GM19468 (cell line): ENCODE results near the gene WNT9A.
"Not testable (repeated sequence)": the region's sequence is repeated elsewhere in the genome, so short reads cannot be mapped to it uniquely, and the experiment has no call there.

Experiments
- ATAC-seq: cut with Tn5 transposase; IDR thresholded peaks from one replicate; pipeline ENCODE4 v1.9.1; 2021; ENCODE audit warnings: mild to moderate bottlenecking, moderate library complexity, moderate number of reproducible peaks; ENCODE audit not compliant: unreplicated experiment; ENCODE audit errors: extremely low read depth

WNT9A gene

GRCh38 chr1:227914801-227915563 is 32.8 kb downstream of the WNT9A start:
- ATAC-seq = no peak

GRCh38 chr1:227913764-227914721 is 33.7 kb downstream of the WNT9A start:
- ATAC-seq = no peak

DNA sequence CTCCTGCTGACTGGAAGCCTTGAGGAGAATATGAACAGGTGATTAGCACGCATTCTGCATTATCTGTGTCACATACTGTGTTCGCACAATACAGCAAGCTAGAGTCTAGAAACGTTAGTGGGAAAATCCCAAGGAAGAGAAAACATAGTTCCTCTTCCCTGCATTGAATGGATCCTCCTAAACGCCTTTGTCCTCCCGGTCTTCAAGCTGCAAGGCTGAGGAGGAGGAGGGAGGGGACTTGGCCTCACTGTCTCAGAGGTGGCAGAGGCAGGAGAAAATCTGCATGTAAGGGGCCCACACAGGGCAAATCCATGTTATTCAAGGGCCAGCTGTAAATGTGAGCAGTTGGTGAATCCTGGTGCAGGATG is 34.4 kb downstream of the WNT9A start:
- ATAC-seq = no peak

DNA sequence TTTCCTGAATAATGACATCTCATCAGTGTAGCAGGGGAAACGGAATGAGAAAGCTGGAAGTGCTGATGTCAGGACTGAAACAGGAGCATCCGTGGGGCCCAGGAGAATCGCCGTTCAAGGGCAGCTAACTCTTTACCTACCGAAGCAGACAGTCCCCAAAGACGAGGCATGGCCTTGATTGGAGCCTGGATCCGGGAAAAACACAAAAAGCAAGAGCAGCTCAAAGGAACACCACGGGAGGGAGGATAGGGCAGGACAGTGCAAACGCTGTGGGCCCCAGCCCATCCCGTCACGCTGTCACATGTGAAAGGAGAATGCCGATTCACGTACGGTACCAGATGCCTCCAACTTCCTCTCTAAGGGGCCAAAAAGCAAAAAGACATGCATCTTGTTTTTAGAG is 34.9 kb downstream of the WNT9A start:
- ATAC-seq = no peak

DNA sequence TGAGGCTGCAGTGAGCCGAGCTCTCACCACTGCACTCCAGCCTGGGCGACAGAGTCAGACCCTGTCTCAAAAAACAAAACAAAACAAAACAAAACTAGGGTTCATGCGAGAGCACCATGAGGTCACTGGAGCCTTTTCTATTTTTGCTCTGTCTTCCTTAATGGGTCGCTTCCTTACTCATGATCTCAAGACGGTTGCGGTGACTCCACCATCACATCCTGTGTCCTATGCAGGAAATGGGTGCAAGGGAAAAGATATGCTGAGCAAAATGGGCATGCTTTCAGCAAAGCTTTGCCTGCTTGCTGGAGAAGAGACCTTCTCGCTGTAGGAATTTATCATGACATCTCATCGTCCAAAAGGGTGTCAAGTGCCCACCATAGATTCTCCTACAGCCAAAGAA is 36.4 kb downstream of the WNT9A start:
- no peak for ATAC-seq

DNA sequence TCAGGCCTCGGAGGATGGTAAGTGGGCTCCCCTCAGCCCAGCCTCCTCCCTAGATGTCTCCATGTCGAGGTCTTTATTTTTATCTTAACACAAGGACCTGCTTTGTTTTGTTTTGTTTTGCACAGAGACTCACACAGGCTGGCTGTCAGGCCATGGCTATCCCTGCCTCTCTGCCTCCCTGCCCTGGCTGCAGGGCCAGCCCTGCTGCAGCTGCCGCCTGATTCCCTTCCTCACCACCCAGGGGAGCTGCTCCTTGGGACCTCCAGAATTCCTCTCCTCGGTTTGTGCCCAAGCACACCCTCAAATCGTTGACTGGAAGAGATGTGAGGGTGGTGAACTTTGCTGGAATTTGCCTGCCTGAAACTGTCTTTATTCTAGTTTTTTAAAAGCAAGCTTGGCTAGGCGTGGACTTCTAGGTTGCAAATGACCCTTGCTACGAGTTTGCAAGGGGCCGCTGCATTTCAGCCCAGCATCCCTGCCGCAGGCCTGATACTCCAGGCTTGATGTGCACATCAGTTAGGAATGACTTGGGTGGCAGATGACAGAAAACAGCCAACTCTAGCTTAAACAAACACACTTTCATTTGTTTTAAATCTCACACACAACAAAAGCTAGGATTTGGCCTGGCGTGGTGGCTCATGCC is 37.1 kb downstream of the WNT9A start:
- no peak for ATAC-seq

GRCh38 chr1:227909923-227910328 is 37.8 kb downstream of the WNT9A start:
- ATAC-seq = not testable (repeated sequence)

GRCh38 chr1:227909188-227909587 is 38.5 kb downstream of the WNT9A start:
- no peak for ATAC-seq

- ATAC-seq = no peak
Observed at GRCh38 chr1:227908359-227908758, 39.4 kb downstream of the WNT9A start.

GRCh38 chr1:227907439-227908015 is 40.2 kb downstream of the WNT9A start:
- ATAC-seq = no peak

- no peak for ATAC-seq
Observed at GRCh38 chr1:227906550-227907071, 41.1 kb downstream of the WNT9A start.

DNA sequence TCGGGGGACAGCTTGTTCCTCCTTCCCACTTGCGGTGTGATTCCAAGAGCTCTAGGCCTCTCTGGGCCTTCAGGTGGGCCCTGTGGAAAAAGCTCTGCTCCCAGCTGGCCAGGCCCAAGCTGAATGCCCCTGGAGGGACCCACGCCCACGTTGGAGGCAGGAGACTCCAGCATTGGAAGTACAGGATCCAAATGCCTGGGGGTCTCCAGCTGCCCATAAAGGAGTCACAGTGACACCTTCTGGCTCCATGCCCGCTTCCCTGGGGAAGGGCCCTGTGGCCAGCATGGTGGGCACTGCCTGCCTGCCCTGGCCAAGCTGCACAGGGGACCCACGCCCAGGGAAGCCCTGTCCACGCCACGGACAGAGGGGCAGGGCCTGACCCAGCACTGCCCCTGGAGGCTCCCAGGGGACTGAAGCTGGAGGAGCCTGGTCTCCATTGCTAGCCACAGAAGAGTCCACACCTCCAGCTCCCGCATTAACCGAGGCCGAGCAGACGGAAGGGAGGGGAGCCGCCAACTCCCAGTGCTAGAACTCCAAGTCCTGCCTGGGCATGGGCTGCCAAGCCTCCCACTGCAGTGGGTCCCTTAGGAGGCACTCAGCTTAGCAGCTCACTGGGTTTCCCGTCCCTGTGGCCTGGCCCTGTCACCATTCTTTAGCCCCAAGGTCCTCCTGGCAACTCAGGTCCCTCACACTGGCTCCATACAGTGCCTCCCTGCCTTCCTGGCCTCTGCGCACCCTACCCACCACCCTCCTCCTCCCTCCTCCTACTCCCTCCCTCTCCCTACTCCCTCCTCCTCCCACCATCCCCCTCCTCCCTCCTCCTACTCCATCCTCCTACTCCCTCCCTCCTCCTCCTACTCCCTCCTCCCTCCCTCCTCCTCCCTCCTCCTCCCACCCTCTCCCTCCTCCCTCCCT is 41.9 kb downstream of the WNT9A start:
- no peak for ATAC-seq

- ATAC-seq = no peak
Observed at GRCh38 chr1:227904541-227905335, 43.0 kb downstream of the WNT9A start.

DNA sequence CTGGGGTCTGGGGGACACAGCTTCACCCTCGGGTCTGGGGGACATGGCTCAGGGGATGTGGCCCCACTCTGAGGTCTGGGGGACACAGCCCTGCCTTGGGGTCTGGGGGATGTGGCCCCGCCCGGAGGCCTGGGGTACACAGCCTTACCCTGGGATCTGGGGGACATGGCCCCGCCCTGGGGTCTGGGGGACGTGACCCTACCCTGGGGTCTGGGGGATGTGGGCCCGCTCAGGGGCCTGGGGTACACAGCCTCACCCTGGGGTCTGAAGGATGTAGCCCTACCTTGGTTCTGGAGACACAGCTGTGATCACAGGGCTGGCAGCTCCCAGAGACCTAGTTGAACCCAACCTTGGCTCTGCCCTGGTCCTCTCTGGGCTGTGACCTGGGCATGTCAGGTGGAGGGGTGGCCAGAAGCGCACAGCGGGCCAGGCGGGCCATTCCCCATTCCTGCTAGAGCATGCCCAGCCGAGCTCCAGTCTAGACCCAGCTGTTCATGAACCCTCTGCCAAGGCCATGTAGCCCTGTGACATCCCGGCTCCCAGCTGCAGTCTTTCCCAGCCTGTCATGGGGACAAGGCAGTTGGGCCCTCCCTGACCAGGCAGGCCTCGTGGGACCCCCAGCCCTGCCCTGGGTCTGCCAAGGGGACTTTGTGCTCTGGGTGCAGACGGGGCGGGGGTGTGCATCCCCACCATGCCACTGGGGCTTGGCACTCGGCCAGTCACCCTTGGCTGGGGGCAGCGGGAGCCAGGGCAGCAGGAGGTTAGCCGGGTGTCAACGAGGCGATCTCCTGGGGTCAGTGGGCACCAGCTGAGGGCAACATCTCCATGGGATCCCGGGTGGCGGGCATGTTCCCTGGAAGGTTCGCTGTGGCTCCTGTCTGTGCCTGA is 43.9 kb downstream of the WNT9A start:
- no peak for ATAC-seq

GRCh38 chr1:227903061-227903521 is 44.6 kb downstream of the WNT9A start:
- no peak for ATAC-seq

DNA sequence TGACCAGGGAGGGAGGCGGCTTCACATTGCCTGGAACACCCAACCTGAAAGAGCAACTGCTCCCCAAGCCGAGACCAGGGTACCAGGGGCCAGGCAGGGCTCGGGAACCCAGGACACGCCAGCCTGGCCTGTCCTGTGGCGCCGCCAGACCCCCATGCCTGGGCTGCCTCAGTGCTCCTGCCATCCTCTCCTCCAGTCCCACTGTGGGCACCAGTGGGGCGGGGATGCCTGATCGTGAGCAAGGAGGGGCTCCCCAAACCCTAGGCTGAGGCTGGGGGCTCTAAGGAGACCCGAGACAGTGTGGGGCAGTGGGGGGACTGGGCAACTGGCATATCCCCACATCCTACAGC is 45.1 kb downstream of the WNT9A start:
- ATAC-seq = no peak

DNA sequence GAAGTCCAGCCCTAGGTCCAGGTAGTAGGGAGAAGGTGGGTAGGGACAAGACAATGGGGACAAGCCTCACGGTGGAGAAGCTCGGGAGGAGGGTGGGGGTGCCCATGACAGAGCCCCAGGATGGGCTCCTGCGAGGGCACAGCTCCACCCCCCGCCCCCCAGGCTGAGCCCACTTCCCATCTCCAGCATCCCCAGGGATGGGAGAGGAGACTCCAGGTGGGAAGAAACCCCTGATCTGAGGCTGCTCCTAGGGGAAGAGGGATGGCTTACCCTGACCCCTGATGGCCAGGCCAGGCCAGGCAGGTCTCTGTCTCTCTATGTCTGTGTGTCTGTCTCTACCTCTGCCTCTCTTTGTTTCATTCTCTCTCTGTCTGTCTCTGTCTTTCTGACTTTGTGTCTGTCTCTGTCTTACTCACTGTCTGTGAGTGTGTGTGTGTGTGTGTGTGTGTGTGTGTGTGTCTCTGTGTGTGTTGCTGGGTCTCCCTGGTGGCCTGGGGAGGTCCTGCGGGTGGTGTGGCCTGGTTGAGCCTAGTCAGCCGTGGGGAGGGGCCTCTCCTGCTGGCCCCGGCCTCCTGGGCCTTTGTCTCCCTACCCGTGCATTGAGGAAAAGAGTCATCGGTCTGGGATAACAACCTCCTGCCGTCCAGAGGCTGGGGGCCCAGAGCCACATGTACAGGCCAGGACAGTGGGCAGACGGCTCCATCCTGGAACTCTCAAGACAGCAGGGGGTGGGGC is 45.7 kb downstream of the WNT9A start:
- ATAC-seq = no peak
